ENCODE data around the gene TFAP2B. TPM values are rescaled to one million over a fixed set of nuclear protein-coding genes. Genes with fewer than 3 reads are reported as not detected.

The TFAP2B gene
- total RNA-seq, 6 experiments from 2014 or later = not detected

DNA sequence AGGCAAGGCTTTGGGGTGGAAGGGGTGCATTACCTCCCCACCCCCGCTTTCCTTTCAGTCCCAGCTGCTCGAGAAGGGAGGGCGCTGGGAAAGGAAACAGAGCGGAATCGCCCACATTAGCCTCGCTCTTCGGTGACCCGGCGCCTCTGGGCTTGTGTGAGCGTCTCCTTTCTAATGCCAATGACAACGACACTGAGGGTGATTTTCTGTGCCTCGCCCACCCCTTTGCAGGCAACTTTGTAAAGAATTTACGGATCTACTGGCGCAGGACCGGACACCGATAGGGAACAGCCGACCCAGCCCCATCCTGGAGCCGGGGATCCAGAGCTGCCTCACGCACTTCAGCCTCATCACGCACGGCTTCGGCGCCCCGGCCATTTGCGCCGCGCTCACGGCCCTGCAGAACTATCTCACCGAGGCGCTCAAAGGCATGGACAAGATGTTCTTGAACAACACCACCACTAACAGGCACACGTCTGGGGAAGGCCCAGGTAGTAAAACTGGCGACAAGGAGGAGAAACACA, 24.3 kb downstream of the TFAP2B start:
- intact Hi-C loops (cut with DNase I) = no loop called here
- Histone ChIP-seq H3K4me1 (peaks cover 0 to 3% (median 0%) of the 10 kb centered on the region in 4 donors), H3K36me3 (no peaks in the 10 kb centered on the region), H3K27ac (no peak overlapping the region), H3K9me3 (no peaks in the 10 kb centered on the region), H3K27me3 (peaks cover 0 to 46% of the 10 kb centered on the region in 2 donors), H3K4me3 (no peak overlapping the region)
- ATAC-seq = no peak
- TF ChIP-seq POLR2A (IDR thresholded peaks at IDR 0.05) = no peak
- TF ChIP-seq, protein P1, sequence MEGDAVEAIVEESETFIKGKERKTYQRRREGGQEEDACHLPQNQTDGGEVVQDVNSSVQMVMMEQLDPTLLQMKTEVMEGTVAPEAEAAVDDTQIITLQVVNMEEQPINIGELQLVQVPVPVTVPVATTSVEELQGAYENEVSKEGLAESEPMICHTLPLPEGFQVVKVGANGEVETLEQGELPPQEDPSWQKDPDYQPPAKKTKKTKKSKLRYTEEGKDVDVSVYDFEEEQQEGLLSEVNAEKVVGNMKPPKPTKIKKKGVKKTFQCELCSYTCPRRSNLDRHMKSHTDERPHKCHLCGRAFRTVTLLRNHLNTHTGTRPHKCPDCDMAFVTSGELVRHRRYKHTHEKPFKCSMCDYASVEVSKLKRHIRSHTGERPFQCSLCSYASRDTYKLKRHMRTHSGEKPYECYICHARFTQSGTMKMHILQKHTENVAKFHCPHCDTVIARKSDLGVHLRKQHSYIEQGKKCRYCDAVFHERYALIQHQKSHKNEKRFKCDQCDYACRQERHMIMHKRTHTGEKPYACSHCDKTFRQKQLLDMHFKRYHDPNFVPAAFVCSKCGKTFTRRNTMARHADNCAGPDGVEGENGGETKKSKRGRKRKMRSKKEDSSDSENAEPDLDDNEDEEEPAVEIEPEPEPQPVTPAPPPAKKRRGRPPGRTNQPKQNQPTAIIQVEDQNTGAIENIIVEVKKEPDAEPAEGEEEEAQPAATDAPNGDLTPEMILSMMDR (IDR thresholded peaks at IDR 0.05) = no peak
- WGBS (ENCODE audit: insufficient coverage, low coverage, low lambda C conversion rate, missing lambda C conversion rate) = 5% methylated on average over 24 of the region's 32 CpGs
- no peak for DNase-seq

DNA sequence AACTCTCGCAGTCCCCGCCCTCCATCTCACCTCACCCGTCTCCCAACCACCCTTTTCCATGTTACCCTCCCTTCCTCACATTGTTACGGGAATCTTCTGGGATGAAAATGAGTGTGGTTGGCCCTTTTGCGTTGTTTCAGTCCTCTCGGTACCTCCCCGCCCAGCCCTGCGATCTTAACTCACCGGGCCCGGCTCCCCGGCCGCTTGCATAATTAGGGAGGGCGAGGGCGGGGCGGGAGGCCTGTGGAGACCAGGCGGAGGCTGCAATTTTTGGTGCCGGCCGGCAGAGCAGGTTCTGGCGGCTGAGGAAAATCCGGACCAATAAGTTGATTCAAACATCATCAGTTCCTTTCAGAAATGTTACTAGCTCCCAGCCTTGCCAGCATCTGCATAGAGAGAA, 25.2 kb downstream of the TFAP2B start:
- Histone ChIP-seq H3K27ac (no peak overlapping the region), H3K4me1 (no peaks in the 10 kb centered on the region), H3K9me3 (no peaks in the 10 kb centered on the region), H3K36me3 (no peaks in the 10 kb centered on the region), H3K4me3 (no peak overlapping the region), H3K27me3 (peaks cover 0 to 42% of the 10 kb centered on the region in 2 donors)
- intact Hi-C loops (cut with DNase I) = no loop called here
- WGBS (ENCODE audit: insufficient coverage, low coverage, low lambda C conversion rate, missing lambda C conversion rate) = 6% methylated on average over 14 of the region's 20 CpGs
- DNase-seq (no peak), ATAC-seq (no peak)
- TF ChIP-seq, protein P1 (IDR thresholded peaks at IDR 0.05) = no peak
- TF ChIP-seq POLR2A (IDR thresholded peaks at IDR 0.05) = no peak

DNA sequence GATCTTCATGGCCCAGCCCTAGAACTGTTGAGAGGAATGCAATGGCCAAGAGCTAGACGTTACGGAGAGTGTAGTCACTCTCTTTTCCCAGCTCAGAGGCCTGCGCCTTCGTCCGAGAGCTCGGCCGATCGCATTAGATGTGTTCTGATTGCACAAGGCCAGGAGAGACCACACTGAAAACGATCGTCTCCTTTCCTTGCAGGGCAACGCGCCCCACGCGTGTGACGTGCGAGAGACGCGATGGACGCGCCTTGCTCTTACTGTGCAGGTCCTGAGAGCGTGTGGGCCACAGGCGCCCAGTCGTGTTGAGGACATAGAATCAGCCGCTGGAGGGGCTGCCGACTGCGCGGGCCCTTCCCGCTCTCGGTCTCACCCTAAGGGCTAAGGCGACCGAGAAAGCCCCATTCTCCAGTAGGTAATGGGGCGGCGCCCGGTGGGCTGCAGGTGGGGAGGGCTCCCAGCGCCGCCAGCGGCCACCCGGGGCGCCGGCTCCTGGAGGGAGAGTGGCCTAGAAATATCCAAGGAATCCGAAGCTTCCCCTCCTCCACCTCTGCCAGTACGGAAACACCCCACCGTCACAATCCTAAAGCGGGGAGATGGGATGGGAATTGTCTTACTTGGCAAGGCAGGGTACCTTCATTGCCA, 26.9 kb downstream of the TFAP2B start:
- DNase-seq (no peak), ATAC-seq (no peak)
- Histone ChIP-seq H3K27ac (no peak overlapping the region), H3K36me3 (no peaks in the 10 kb centered on the region), H3K4me1 (peaks cover 0 to 11% (median 0%) of the 10 kb centered on the region in 4 donors), H3K27me3 (peaks cover 0 to 58% of the 10 kb centered on the region in 2 donors), H3K4me3 (no peak overlapping the region), H3K9me3 (no peaks in the 10 kb centered on the region)
- 60% methylated on average over 1 of the region's 44 CpGs for WGBS (ENCODE audit: insufficient coverage, low coverage, low lambda C conversion rate, missing lambda C conversion rate)
- intact Hi-C loops (cut with DNase I) = no loop called here
- TF ChIP-seq, protein P1 (IDR thresholded peaks at IDR 0.05) = no peak
- no peak for TF ChIP-seq POLR2A (IDR thresholded peaks at IDR 0.05)

DNA sequence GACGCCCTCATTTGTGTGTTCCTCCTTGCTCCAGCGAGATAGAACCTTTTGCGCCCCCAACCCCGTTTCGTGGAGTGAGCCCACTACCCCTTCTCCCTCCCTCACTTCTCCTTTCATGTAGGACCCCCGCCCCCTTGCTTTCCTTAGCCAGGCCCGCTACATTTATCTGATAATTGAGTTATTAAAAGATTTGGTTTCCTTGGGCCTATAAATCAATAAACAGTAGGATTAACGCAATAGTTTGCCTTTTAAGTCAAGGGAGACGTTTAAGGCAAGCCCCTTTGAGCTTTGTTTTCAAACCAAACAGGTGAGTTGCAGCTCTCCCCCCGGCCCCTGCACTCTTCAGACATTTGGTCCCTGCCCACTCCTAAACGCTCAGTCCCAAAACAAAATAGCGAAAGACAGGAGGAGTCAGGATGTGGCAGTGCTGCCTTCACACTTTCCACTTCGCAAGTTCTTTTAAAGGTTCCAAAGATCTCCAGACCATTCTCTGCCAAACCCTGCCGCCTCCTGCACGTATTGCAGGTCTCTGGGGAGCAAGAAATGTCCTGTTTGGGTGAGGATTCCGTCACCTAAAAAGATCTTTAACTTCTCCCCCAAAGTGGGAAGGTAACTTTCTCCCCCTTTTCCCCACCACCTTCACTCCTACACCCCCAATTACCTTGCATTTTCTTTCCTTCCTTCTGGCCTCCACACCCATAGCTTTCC, 27.6 kb downstream of the TFAP2B start:
- Histone ChIP-seq H3K9me3 (no peaks in the 10 kb centered on the region), H3K27ac (no peak overlapping the region), H3K27me3 (peaks cover 0 to 65% of the 10 kb centered on the region in 2 donors), H3K4me3 (no peak overlapping the region), H3K4me1 (peaks cover 0 to 13% (median 0%) of the 10 kb centered on the region in 4 donors), H3K36me3 (no peaks in the 10 kb centered on the region)
- 7% methylated on average over 16 of the region's 16 CpGs for WGBS (ENCODE audit: insufficient coverage, low coverage, low lambda C conversion rate, missing lambda C conversion rate)
- TF ChIP-seq, protein P1 (IDR thresholded peaks at IDR 0.05) = no peak
- TF ChIP-seq POLR2A (IDR thresholded peaks at IDR 0.05) = no peak
- DNase-seq = no peak
- intact Hi-C loops (cut with DNase I) = no loop called here
- ATAC-seq = no peak

Data from right lobe of liver (tissue), 6 donors.